GOT3 (cell line): Measurements from ENCODE around the gene CTRB2.
"Not testable (repeated sequence)": the region's sequence is repeated elsewhere in the genome, so short reads cannot be mapped to it uniquely, and the experiment has no call there.

Experiments used
- DNase-seq: peaks from one replicate; lab custom pipeline; 2025; ENCODE audit warnings: mixed read lengths; lab: John Stamatoyannopoulos, UW

Gene CTRB2

DNA sequence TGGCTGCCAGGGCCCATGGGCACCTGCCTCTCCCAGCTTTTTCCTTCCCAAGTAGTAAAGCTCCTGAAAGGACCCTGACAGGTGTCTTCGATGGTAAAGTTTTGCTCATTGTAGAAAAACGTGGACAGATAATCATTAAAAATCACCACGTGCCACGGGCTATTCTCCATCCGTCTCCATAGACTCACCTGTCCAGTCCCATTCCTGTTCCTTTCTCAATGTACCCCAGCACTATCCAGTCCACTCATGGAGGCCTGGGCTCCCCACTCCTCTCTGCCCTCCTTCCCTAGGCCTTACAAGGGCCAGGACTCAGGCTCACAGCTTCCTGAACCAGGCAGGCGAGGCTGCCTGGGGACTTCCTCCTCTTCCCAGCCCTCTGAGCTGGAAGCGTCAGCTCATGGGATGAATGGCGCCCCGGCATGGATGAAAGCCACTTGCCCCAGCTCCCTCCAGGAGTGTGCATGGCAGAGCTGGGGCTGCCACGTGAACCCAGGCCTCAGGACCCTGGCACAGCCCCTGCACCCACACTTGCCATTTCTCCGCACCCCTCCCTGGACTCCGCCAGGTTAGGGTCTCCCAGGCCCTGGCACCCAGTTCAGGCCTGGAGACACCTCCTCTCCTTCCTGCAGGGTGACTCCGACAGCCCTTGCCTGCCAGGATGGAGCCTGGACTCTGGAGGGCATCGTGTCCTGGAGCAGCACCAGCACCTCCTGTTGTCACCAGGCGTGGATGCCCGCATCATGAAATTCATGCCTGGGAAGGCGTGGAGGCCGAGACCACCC lies 20.6 kb upstream of the CTRB2 start:
- no peak for DNase-seq

DNA sequence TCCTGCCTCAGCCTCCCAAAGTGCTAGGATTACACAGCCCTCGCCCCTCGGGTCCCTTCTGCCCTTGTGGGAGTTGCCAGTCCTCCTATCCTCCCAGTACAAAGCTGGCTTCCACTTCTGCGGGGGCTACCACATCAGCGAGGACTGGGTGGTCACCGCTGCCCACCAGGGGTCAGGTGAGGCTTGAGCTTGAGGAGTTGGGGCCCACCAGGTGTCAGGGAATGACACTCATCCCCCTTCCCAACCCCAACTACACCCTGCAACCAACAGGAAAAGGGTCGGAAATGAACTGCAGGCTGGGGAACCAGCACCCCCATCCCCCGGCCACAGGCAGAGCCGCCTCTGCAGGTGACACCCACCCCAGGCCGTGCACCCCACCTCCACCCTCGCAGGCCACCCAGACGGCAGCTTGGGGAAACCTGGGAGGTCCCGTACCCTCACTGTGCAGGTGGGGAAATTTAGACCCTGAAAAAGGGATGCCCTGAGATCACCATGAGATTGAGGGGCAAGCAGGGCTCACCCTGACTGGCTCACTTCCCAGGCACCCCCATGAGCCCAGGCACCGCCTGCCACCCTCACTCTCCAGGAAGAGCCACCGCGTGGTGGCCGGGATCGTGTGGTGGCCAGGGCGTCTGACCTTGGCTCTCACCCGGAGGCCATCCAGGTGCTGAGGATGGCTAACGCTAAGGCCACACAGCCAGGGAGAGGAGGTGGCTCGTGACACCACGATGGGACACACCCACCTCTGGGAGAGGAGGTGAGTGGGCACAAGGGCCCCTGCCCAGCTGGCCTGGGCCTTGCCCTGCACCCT lies 19.8 kb upstream of the CTRB2 start:
- no peak for DNase-seq

DNA sequence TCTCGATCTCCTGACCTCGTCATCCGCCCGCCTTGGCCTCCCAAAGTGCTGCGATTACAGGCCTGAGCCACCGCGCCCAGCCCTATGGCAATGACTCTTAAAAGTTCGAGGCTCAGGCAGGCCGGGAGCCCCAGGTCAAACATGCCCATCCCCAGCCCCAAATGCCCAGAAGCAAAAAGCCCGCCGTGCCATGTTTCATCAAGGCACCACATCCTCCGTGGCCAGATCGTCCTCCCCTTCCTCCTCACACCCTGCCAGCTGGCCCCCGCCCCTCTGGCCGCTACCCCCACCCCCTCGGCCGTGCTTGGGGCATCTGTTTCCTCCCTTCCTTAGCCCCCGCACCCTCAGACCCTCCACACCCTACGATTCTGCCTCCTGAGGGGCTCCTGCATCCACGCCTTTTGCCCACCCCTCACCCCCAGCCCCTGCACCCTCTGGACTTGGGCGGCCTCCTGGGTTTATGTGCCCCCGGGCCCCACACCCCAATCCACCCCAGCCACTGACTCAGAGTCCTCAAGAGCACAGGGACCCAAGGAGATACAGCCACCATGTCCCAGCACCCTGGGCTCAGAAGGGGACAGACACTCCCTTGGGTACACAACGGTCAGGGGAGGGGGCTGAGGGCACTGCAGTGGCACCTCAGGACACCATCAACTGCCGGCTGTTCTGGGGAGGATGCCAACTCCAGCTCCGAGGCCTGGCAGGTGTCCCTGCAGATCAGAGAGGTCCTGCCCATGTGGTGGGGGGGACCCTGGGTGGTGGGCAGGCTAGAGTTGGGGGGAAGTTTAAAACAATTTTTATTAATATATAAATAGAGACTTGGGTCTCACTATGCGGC lies 18.9 kb upstream of the CTRB2 start:
- DNase-seq: no peak

DNA sequence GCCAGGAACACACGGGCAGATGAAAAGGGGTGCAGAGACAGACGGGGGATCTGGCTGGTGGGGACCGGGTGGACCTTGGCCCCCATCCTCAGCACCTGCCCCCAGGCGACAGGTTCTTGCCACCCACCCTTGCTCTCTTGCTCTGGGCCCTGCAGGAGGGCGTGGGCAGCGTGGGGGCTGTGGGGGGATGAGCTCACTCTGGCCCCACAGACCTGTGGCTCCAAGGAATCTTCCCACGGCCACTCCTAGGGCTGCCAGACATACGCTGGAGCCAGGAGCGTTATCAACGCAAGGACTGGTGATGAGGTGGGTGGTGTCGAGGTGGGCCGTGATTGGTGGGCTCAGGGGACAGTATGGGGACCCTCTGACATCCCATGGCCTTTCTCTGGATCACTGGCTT lies 18.1 kb upstream of the CTRB2 start:
- no peak for DNase-seq

DNA sequence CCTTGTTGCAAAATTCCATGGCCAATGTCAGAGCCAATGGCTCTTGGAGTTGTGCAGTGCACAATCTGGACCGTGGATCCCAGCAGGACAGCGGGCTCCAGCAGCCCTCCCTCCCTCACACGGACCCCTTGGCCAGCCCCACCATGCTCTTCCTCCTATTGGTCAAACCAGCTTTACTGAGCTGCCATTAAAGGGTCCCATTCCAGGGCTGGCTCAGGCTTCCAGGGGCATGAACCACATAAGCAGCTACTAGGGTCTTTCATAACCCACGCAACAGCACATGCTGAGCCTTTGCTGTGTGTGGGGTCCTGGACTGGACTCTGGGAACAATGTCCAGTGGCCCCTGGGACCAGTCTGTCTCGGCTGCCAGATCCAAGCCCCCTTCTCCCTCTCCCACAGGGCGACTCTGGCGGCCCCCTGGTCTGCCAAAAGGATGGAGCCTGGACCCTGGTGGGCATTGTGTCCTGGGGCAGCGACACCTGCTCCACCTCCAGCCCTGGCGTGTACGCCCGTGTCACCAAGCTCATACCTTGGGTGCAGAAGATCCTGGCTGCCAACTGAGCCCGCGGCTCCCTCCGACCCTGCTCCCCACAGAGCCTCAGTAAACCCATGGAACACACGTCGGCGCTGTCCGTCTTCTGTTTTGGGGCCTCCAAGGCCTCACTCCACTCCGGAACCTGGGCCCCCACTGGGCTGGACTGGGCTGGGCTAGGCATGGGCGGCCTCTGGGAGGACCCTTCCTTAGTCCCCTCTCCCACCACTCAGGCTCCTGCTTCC lies 17.5 kb upstream of the CTRB2 start:
- no peak for DNase-seq

DNA sequence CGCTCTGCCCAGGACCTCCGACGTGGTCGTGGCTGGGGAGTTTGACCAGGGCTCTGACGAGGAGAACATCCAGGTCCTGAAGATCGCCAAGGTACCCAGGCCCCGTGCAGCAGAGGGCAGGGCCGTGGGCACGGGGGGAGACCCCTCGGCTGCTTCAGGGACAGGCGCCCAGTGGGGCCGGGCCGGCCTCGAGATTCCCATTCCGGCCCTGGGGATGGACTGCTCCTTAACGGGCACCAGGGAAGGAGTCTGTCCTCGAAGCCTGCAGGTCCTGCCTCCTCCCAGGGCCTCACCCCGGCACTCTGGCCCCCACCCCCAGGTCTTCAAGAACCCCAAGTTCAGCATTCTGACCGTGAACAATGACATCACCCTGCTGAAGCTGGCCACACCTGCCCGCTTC lies 16.2 kb upstream of the CTRB2 start:
- not testable (repeated sequence) for DNase-seq

DNA sequence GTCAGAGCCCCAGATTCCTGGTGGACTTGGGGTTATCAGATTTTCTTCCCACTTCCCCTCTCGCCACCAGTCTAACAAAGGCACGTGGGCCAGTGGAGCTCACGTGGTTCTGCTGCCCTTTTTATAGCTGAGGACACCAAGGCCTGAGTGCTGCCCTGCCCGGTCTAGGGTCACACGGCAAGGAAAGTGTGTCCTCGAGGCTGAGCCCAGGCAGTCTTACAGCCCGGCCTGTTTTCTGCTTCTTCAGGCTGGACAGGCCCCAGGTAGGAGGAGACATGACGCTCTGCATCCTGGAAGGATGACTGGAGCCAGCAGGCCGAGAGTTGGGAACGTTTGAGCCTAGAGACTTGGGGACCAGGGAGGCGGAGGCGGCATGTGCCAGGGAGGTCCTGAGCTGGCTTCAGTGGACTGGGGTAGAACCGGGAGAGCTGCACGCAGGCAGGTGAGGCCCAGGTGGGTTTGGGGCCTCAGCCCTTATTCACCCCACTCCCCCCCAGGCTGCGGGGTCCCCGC lies 15.4 kb upstream of the CTRB2 start:
- DNase-seq: no peak

DNA sequence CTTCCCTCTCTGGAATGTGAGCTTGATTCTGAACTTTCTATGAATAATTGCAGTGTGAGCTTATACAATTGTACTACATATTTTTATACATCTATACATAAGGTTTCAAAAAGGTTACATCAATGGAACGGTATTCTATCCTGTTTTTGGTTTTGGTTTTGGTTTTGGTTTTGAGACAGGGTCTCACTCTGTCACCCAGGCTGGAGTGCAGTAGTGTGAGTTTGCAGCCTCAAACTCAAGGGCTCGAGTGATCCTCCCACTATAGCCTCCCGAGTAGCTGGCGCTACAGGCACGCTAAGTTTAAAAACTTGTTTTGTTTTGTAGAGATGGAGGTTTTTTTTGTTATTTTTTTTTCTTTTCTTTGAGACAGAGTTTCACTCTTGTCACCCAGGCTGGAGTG lies 12.9 kb upstream of the CTRB2 start:
- no peak for DNase-seq

DNA sequence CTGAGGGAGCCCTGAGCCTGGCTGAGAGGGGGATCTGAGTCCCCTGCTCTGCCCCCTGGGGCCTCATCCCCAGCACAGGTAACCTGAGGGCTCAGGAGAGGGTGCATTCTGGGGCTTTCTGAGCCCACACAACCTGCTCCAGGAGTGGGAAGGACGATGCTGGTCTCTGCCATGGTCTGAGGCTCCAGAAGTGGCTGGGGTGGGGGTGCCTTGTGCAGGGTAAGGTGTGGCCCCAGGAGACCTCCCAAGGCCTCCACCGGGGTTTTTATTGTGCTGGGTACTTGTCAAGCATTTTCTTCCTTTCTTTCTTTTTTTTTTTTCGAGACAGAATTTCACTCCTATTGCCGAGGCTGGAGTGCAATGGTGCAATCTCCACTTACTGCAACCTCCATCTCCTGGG lies 12.1 kb upstream of the CTRB2 start:
- no peak for DNase-seq

DNA sequence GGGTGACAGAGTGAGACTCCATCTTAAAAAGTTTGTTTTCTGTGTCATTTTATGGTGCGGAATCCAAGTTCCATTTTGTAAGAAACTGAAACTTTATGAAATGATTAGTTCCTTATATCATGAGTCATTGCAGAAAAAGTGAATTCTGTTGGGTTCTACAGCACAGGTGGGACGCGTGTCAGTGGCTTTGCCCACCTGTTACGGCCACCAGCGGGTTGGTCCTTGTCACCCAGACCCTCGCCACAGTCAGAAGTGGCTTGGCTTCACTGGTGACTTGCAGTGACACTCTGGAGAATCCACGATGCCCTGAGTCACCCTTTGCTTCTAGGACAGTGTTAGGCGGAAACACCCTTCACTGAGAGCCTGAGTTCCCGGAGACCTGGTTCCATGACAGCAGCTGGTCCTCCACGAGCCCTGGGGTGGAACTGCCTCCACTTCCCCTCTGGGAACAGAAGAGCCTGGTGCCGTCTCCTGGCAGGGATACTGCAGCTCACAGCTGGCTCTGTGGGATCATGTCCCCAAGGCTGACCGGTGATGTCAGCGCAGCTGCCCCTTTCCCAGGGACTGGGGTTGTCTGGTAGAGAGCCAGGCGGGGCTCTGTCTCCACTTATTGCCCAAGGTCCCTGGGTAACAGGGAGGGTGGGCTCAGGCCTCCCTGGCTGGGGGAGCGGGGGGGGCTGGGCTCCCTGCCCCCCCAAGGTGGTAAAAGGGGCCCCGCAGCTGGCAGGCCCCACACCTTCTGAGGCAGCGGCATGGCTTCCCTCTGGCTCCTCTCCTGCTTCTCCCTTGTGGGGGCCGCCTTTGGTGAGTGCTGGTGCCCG lies 11.5 kb upstream of the CTRB2 start, which contains the start of gene CTRB1:
Gene CTRB1, plus strand, starts transcription at position 733 of the 821 bp plus-strand sequence. Its CDS starts 20 bp downstream, at position 753.
- DNase-seq: no peak

DNA sequence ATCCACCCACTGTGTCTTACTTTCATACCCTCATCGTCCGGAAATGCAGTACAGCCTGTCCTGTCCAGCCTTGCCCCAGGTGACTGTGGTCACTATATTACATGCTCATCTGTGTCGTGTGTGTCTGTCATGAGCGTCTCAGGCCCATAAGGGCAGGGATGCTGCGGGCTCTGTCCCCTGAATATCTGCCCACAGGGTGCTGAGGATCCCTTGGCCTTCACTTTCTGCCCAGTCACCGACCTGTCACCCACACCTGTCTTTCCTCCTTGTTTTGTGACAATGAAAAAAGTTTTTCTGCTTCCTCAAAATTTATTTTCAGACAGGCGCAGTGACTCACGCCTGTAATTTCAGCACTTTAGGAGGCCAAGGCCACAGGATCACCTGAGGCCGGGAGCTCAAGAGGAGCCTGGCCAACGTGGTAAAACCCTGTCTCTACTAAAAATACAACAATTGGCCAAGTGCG lies 10.5 kb upstream of the CTRB2 start:
- DNase-seq: no peak

DNA sequence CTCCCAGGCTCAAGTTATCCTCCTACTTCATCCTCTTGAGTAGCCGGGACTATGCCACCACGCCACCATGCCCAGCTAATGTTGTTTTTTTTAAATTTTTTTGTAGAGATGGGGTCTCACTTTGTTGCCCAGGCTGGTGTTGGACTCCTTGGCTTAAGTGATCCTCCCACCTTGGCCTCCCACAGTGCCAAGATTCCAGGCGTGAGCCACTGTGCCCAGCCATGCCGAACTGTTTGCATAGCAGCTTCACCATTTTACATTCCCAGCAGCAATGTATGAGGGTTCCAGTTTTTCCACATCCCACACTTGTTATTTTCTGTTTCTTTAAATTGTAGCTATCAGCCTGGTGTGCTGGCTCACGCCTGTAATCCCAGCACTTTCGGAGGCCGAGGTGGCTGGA lies 9.6 kb upstream of the CTRB2 start:
- DNase-seq: no peak

DNA sequence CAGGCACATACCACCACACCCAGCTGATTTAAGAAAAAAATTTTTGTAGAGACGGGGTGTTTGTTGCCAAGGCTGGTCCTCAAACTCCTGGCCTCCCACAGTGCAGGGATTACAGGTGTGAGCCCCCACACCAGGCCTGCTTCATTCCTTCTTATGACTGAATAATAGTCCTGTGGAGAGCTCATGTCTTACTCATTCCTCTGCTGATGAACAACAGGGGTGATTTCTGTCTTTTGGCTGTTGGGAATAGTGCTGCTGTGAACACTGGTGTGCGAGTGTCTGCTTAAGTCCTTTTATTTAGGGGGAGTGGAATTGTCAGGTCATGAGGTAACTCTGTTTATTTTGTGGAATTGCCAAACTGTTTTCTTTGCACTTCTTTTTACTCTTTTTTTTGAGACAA lies 9.2 kb upstream of the CTRB2 start:
- no peak for DNase-seq

DNA sequence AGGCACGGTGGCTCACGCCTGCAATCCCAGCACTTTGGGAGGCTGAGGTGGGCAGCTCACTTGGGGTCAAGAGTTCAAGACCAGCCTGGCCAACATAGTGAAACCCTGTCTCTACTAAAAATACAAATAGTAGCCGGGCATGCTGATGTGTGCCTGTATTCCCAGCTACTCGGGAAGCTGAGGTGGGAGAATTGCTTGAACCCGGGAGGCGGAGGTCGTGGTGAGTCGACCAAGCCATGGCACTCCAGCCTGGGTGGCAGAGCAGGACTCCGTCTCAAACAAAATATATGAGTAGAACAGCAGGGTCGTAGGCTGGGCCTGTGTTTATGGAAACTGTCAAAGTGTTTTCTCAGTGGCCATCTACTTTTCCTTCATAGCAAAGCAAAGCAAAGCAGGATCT lies 4.3 kb upstream of the CTRB2 start:
- not testable (repeated sequence) for DNase-seq

DNA sequence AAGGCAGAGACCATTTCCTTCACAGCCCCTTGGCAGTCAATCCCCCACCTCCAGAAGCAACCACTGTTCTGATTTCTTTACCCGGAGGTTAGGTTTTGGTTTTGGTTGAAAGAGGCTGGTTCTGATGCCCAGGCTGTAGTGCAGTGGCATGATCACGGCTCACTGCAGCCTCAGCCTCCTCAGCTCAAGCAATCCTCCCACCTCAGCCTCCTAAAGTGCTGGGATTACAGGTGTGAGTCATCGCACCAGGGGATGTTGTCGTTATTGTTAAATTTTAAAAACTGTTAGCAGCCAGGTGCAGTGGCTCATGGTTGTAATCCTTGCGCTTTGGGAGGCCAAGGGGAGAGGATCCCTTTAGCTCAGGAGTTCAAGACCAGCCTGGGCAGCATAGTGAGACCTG lies 3.0 kb upstream of the CTRB2 start:
- no peak for DNase-seq

DNA sequence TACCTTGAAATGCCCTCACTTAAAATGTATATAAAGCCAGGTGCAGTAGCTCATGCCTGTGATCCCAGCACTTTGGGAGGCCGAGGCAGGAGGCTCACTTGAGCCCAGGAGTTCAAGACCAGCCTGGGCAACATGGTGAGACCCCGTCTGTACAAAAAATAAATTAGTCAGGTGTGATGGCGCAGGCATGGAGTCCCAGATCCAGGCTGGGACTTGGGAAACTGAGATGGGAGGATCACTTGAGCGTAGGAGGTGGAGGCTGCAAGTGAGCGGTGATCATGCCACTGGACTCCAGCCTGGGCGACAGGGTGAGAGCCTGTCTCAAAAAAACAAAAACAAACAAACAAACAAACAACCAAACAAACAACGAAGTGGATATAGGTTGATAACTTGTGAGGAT lies 2.6 kb upstream of the CTRB2 start:
- DNase-seq: not testable (repeated sequence)

DNA sequence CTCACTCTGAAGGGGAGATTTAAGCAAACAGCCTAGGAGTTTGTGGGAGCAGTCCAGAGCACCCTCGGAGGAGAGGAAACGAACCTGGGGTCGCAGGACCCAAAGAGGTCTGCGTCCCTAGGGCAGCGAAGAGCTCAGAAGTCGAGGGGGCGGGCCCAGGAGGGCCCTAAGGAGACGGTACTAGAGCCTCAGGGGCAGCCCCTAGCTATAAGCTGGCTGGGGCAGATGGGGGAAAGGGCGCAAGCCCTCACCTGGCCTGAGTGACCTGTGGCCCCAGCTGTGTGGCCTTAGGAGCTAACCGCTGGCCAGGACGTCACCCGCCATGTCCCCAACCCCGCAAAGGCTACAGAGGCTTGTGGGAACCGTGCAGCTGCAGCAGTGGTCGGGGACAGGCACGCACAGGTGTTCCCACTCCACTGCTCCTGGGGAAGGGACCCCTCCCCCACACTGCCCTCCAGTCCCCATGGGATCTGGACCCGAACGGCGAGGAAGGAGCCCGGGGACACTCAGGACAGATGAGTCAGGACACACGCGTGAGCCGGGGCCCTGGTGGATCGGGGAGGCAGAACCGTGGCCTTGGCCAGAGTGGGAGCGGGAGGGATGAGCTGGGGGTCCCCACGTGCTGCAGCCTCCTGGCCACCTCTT lies 2.0 kb upstream of the CTRB2 start:
- no peak for DNase-seq

DNA sequence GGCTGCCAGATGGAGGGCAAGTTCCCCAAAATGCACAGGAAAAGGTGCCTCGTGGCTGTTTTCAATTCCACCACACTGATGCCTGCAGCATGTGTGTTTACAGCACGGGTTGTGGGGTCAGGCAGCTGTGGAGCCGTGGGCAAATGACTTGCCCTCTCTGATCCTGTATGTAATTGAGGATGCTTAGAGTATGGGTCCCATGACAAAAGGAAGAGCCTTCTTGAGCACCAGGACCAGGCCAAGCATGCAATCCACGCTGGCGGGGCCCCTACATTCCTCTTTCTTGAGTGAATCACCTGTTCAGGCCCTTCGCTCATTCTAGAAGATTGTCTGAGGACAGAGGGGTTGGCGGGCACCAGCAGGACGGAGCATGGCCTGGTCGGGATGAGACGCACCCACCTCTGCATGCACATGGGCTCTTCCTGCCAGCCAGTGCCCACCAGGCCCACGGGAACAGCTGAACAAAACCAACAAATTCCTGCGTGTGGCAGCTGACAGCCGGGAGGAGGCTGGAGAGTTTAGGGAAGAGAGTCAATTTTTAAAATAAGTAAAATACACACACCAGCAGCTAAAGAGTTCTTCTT lies 1.4 kb upstream of the CTRB2 start:
- DNase-seq: no peak

DNA sequence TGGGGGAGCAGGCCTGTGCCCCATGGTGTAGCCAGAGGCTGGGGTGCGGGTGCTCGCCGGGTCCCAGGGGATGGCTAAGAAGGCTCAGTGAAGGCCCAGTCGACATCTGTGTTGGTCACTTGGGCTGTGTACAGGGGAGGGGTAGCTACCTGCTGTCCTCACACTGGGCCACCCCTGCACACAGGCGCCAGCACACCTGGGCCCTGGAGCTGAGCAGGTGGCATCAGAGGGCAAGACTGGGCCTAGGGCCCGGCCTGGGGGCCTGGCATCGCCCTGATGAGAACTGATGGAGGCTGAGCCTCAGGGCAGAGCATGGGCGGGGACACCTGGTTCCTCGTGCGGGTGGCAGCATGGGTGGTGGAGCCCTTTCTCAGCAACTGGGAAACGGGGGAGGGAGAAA lies 870 bp upstream of the CTRB2 start:
- no peak for DNase-seq
